SK-N-SH (cell line): Measurements from ENCODE around the gene CSNK1G2. TPM values are rescaled to one million over a fixed set of nuclear protein-coding genes. Genes with fewer than 3 reads are reported as not detected.

Experiments
- CTCF ChIA-PET: fragments of 300-600, 350-600 bp; formaldehyde crosslinking; extraction: SDS; loops from one replicate; lab custom pipeline; 2021; lab: Yijun Ruan, JAX
- POLR2A ChIA-PET: fragments of 350-600 bp; sonication (Branson Sonifier 250); formaldehyde crosslinking; extraction: SDS; loops from one replicate; lab custom pipeline; 2020; ENCODE audit warnings: antibody characterized with exemption, inconsistent platforms; lab: Yijun Ruan, JAX
- DNase-seq: peaks from one replicate; pipeline ENCODE4 v3.0.0; 2012
- H2AFZ ChIP-seq: fragments of 200-600 bp; sonication (generic); 2 replicates; pipeline ENCODE4 v1.8.1; 2016; ENCODE audit warnings: antibody characterized with exemption, mild to moderate bottlenecking, low read depth
- H3F3A ChIP-seq: fragments of 200-600 bp; sonication (generic); replicated peaks from 2 replicates; pipeline ENCODE3; 2016; ENCODE audit warnings: antibody characterized with exemption, mild to moderate bottlenecking; ENCODE audit not compliant: insufficient read depth
- H3K27ac ChIP-seq, 2 experiments: fragments of 200-500 bp in 1 of 2; fragments of 200-600 bp in 1 of 2; sonication (Bioruptor generic) in 1 of 2; sonication (generic), shearing (Covaris generic) in 1 of 2; 2 replicates each; pipeline versions ENCODE4 v1.5.1 to v1.6.1; 2014 to 2016; ENCODE audit warnings: low read depth in 2 of 2, inconsistent platforms in 1 of 2, low read length in 1 of 2, mild to moderate bottlenecking in 1 of 2, mixed read lengths in 1 of 2
- H3K27me3 ChIP-seq: fragments of 200-600 bp; sonication (generic), shearing (Covaris generic); 2 replicates; pipeline ENCODE4 v1.6.1; 2016; ENCODE audit warnings: mixed run types; ENCODE audit not compliant: insufficient read depth
- H3K36me3 ChIP-seq, 2 experiments: fragments of 200-500 bp in 1 of 2; fragments of 200-600 bp in 1 of 2; sonication (Bioruptor generic) in 1 of 2; sonication (generic) in 1 of 2; replicated peaks in 1 of 2; 2 replicates each; pipeline versions ENCODE3 to v1.5.1; 2014 to 2016; ENCODE audit warnings: low read length in 1 of 2, mild to moderate bottlenecking in 1 of 2; ENCODE audit not compliant: insufficient read depth in 2 of 2, control insufficient read depth in 1 of 2
- H3K4me1 ChIP-seq, 2 experiments: fragments of 200-500 bp in 1 of 2; fragments of 200-600 bp in 1 of 2; sonication (Bioruptor generic) in 1 of 2; sonication (generic), shearing (Covaris generic) in 1 of 2; 2 replicates each; pipeline versions ENCODE4 v1.5.1 to v1.6.1; 2014 to 2016; ENCODE audit warnings: low read depth in 1 of 2, low read length in 1 of 2, mixed run types in 1 of 2; ENCODE audit not compliant: insufficient read depth in 2 of 2, control insufficient read depth in 1 of 2
- H3K4me2 ChIP-seq: fragments of 200-600 bp; sonication (generic), shearing (Covaris generic); 2 replicates; pipeline ENCODE4 v1.6.1; 2017; ENCODE audit warnings: mixed run types
- H3K4me3 ChIP-seq, 2 experiments: fragments of 200-500 bp in 1 of 2; fragments of 200-600 bp in 1 of 2; sonication (Bioruptor generic) in 1 of 2; sonication (generic), shearing (Covaris generic) in 1 of 2; 2 replicates each; pipeline versions ENCODE4 v1.5.1 to v1.8.1; 2014 to 2016; ENCODE audit warnings: low read depth in 2 of 2, inconsistent platforms in 1 of 2, low read length in 1 of 2, mild to moderate bottlenecking in 1 of 2, mixed read lengths in 1 of 2, moderate library complexity in 1 of 2
- H3K79me2 ChIP-seq: fragments of 200-600 bp; sonication (generic); 2 replicates; pipeline ENCODE4 v1.8.1; 2017; ENCODE audit warnings: mild to moderate bottlenecking; ENCODE audit not compliant: insufficient read depth
- H3K9ac ChIP-seq: fragments of 200-600 bp; sonication (generic); 2 replicates; pipeline ENCODE4 v1.6.1; 2017; ENCODE audit warnings: mixed run types
- H3K9me2 ChIP-seq: fragments of 200-600 bp; sonication (generic); 2 replicates; pipeline ENCODE4 v1.6.1; 2017; ENCODE audit warnings: mixed run types
- H3K9me3 ChIP-seq: fragments of 200-600 bp; sonication (generic); 2 replicates; pipeline ENCODE4 v1.6.1; 2017; ENCODE audit warnings: mixed run types, mild to moderate bottlenecking, moderate library complexity
- H4K20me1 ChIP-seq: fragments of 200-600 bp; sonication (generic); 2 replicates; pipeline ENCODE4 v1.6.1; 2017; ENCODE audit warnings: mild to moderate bottlenecking, mixed run types; ENCODE audit not compliant: insufficient read depth
- ELF1 ChIP-seq: IDR thresholded peaks from 2 replicates; pipeline ENCODE4 v1.4.0; 2012
- EP300 ChIP-seq, 2 experiments: IDR thresholded peaks; 2 replicates each; pipeline versions ENCODE4 v1.4.0 to v1.6.1; 2012; ENCODE audit warnings: borderline replicate concordance in 1 of 2, low read depth in 1 of 2, low read length in 1 of 2
- GATA2 ChIP-seq: sonication (generic); formaldehyde crosslinking; IDR thresholded peaks from 2 replicates; pipeline ENCODE4 v1.5.0; 2020; ENCODE audit warnings: mild to moderate bottlenecking, missing genetic modification reagents
- MXI1 ChIP-seq: IDR thresholded peaks from 2 replicates; pipeline ENCODE4 v1.6.1; 2012; ENCODE audit warnings: mild to moderate bottlenecking, low read depth, low read length, improper control_type of control experiment
- NRF1 ChIP-seq: IDR thresholded peaks from 2 replicates; pipeline ENCODE4 v1.6.1; 2012; ENCODE audit warnings: low read depth, mild to moderate bottlenecking, low read length
- POLR2AphosphoS5 ChIP-seq: IDR thresholded peaks from 2 replicates; pipeline ENCODE4 v1.6.1; 2012; ENCODE audit warnings: low read depth, low read length
- RFX5 ChIP-seq: IDR thresholded peaks from 2 replicates; pipeline ENCODE4 v1.6.1; 2012; ENCODE audit warnings: mild to moderate bottlenecking, improper control_type of control experiment, low read length
- SIN3A ChIP-seq: IDR thresholded peaks from 2 replicates; pipeline ENCODE4 v1.6.1; 2012; ENCODE audit warnings: low read depth, mild to moderate bottlenecking, low read length, moderate library complexity, borderline replicate concordance
- YY1 ChIP-seq: IDR thresholded peaks from 2 replicates; pipeline ENCODE4 v1.4.0; 2012; ENCODE audit warnings: low read depth, mild to moderate bottlenecking
- WGBS: methylation state at CpG from one replicate; pipeline ENCODE4 v1.1.6; 2017; ENCODE audit warnings: low lambda C conversion rate; 5-methylcytosine and 5-hydroxymethylcytosine counted together
- polyA plus RNA-seq, 3 experiments: library from polyadenylated mRNA; depleted of rRNA; stranded (reverse); fragments of >200 nt; gene quantifications; 2 replicates each; pipeline ENCODE4 v1.2.3, GENCODE V29; 2012
- TF ChIP-seq, protein P1 (sequence below): IDR thresholded peaks from 2 replicates; pipeline ENCODE4 v1.4.0; 2012; ENCODE audit warnings: low read depth
- TF ChIP-seq, protein P2 (sequence below): IDR thresholded peaks from 2 replicates; pipeline ENCODE4 v1.6.1; 2012; ENCODE audit warnings: mild to moderate bottlenecking, low read depth, low read length, moderate library complexity
- TF ChIP-seq, protein P3 (sequence below): IDR thresholded peaks from 2 replicates; pipeline ENCODE4; 2012
- TF ChIP-seq, protein P4 (sequence below): fragments of 150-350 bp; IDR thresholded peaks from 2 replicates; pipeline ENCODE4 v1.6.1; 2017; ENCODE audit warnings: antibody characterized with exemption, low read length, low read depth, borderline replicate concordance
- TF ChIP-seq, protein P5 (sequence below): IDR thresholded peaks from 2 replicates; pipeline ENCODE4 v1.4.0; 2012; ENCODE audit warnings: low read depth, borderline replicate concordance

Gene CSNK1G2
- polyA plus RNA-seq, 1 of the 3 experiments (the other 2 are of a cell fraction) = 79.4 TPM

DNA sequence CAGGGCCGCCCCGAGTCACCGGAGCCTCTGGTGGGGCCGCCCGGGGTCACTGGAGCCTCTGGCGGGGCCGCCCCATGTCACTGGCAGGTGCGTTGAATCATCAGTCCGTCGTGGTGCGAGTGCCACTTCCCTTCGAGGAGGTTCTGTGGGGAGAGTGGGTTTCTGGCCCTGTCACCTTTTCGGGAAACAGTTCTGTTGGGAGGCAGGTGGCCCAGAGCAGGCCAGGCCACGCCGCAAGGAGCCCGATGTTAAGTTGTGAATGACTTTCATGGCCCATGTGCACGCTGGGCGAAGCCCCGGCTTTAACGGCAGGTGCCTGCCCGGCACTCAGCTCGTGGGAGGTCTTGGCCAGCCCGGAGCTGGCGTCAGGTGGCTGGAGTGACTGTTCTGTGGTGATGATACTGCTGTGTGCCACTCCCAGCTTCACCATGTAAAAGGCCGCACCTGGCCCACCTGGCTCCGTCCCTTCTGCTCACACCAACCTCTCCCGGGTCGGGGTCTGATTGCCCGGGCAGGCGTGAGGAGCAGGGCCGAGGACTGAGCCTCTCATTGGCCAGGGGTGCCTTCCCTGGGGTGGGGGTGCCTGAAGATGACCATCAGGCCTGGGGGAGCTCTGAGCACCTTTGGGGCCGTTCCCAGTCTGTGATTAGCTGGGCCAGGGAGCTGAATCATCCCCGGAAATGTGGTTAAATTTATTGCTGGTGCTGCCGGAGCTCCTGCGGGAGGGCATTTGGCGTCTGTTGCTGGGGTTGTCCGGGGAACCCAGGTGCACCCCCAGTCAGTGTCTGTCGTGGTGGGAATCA is 29.2 kb downstream of the CSNK1G2 start:
- ChIA-PET CTCF (interaction anchor here (1.4 to 2.6 kb wide), 2 partner anchors 24 to 42 kb away, joined by 3 to 7 read pairs; no protein-coding TSS in a partner anchor), POLR2A (no interaction called here)
- TF ChIP-seq, protein P1, sequence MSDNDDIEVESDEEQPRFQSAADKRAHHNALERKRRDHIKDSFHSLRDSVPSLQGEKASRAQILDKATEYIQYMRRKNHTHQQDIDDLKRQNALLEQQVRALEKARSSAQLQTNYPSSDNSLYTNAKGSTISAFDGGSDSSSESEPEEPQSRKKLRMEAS = no peak
- H4K20me1 ChIP-seq = peaks cover 39% of the 10 kb centered on the region
- H3K9me2 ChIP-seq = no peaks in the 10 kb centered on the region
- WGBS = 87% methylated on average over 14 of the region's 38 CpGs
- no peak overlapping the region for H2AFZ ChIP-seq
- H3K36me3 ChIP-seq = peaks cover 4 to 19% of the 10 kb centered on the region in 2 experiments
- H3K9ac ChIP-seq = no peak overlapping the region
- no peak overlapping the region for H3K27ac ChIP-seq
- no peaks in the 10 kb centered on the region for H3K27me3 ChIP-seq
- H3K4me3 ChIP-seq = no peak overlapping the region
- no peak overlapping the region for H3K4me2 ChIP-seq
- no peak for DNase-seq
- H3K79me2 ChIP-seq = peaks cover 38% of the 10 kb centered on the region; the same call in 1 of the 2 replicates
- H3K4me1 ChIP-seq = no peaks in the 10 kb centered on the region; a peak in 1 of 4 replicates
- no peaks in the 10 kb centered on the region for H3F3A ChIP-seq
- no peaks in the 10 kb centered on the region for H3K9me3 ChIP-seq

DNA sequence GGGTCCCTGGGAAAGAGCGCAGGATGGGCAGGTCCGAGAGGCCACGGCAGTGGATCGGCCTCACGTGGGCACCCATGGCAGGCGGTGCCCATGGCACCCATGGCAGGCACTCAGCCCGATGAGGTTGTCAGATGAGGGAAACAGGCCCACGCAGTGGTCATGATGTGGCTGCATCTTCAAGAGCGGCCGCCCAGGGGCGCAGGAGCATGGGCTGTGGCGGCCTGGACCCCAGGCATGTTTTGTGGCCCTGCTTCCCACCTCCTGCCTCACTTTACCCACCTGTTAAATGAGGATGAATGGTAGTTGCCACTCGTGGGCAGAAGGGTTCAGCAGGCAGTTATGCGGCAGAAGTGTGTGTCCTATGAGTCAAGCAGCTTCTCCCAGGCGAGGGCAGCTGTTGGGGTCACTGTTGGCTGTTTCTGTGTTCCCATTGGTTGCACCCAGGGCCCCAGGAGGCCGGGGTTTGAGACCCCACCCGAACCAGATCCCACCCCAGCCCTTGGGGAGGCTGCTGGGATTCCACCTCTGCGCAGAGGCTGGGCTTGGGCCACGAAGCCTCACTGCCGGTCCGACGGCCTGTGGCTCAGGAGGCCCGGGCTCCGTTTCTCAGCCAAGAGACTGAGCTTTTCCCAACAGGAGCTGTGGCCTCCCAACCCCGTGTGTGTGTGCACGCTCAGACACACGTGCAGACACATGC is 30.0 kb downstream of the CSNK1G2 start:
- Histone ChIP-seq H3K9me3 (no peaks in the 10 kb centered on the region), H3K4me2 (no peak overlapping the region), H4K20me1 (peaks cover 32% of the 10 kb centered on the region), H3K27ac (no peak overlapping the region), H3K9me2 (no peaks in the 10 kb centered on the region), H3K79me2 (peaks cover 43% of the 10 kb centered on the region; the same call in 1 of the 2 replicates), H3K4me1 (no peaks in the 10 kb centered on the region; a peak in 1 of 4 replicates), H3K4me3 (no peak overlapping the region), H3F3A (no peaks in the 10 kb centered on the region), H3K27me3 (no peaks in the 10 kb centered on the region), H3K36me3 (peaks cover 0 to 22% of the 10 kb centered on the region in 2 experiments), H3K9ac (no peak overlapping the region), H2AFZ (no peak overlapping the region)
- CTCF ChIA-PET = interaction anchor here (1.4 to 2.6 kb wide), 2 partner anchors 25 to 42 kb away, joined by 3 to 7 read pairs; no protein-coding TSS in a partner anchor
- DNase-seq = no peak
- WGBS = 97% methylated on average over 5 of the region's 27 CpGs
- TF ChIP-seq, protein P2, sequence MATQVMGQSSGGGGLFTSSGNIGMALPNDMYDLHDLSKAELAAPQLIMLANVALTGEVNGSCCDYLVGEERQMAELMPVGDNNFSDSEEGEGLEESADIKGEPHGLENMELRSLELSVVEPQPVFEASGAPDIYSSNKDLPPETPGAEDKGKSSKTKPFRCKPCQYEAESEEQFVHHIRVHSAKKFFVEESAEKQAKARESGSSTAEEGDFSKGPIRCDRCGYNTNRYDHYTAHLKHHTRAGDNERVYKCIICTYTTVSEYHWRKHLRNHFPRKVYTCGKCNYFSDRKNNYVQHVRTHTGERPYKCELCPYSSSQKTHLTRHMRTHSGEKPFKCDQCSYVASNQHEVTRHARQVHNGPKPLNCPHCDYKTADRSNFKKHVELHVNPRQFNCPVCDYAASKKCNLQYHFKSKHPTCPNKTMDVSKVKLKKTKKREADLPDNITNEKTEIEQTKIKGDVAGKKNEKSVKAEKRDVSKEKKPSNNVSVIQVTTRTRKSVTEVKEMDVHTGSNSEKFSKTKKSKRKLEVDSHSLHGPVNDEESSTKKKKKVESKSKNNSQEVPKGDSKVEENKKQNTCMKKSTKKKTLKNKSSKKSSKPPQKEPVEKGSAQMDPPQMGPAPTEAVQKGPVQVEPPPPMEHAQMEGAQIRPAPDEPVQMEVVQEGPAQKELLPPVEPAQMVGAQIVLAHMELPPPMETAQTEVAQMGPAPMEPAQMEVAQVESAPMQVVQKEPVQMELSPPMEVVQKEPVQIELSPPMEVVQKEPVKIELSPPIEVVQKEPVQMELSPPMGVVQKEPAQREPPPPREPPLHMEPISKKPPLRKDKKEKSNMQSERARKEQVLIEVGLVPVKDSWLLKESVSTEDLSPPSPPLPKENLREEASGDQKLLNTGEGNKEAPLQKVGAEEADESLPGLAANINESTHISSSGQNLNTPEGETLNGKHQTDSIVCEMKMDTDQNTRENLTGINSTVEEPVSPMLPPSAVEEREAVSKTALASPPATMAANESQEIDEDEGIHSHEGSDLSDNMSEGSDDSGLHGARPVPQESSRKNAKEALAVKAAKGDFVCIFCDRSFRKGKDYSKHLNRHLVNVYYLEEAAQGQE = no peak
- TF ChIP-seq POLR2AphosphoS5 (no peak), MXI1 (no peak), YY1 (no peak), EP300 (IDR thresholded peaks at IDR 0.05; ENCODE audit: borderline replicate concordance in 1 of 2, low read depth in 1 of 2, low read length in 1 of 2) (no peak), SIN3A (no peak), NRF1 (no peak), ELF1 (no peak), GATA2 (CRISPR knock-in tag) (no peak), RFX5 (no peak)
- TF ChIP-seq, protein P3, sequence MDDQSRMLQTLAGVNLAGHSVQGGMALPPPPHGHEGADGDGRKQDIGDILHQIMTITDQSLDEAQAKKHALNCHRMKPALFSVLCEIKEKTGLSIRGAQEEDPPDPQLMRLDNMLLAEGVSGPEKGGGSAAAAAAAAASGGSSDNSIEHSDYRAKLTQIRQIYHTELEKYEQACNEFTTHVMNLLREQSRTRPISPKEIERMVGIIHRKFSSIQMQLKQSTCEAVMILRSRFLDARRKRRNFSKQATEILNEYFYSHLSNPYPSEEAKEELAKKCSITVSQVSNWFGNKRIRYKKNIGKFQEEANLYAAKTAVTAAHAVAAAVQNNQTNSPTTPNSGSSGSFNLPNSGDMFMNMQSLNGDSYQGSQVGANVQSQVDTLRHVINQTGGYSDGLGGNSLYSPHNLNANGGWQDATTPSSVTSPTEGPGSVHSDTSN = no peak
- TF ChIP-seq, protein P1 = no peak
- TF ChIP-seq, protein P4, sequence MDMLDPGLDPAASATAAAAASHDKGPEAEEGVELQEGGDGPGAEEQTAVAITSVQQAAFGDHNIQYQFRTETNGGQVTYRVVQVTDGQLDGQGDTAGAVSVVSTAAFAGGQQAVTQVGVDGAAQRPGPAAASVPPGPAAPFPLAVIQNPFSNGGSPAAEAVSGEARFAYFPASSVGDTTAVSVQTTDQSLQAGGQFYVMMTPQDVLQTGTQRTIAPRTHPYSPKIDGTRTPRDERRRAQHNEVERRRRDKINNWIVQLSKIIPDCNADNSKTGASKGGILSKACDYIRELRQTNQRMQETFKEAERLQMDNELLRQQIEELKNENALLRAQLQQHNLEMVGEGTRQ = no peak
- TF ChIP-seq, protein P5, sequence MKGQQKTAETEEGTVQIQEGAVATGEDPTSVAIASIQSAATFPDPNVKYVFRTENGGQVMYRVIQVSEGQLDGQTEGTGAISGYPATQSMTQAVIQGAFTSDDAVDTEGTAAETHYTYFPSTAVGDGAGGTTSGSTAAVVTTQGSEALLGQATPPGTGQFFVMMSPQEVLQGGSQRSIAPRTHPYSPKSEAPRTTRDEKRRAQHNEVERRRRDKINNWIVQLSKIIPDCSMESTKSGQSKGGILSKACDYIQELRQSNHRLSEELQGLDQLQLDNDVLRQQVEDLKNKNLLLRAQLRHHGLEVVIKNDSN = no peak
- POLR2A ChIA-PET = no interaction called here
